ENCODE data around the gene BRK1.
"Not testable (repeated sequence)": the region's sequence is repeated elsewhere in the genome, so short reads cannot be mapped to it uniquely, and the experiment has no call there.

GRCh38 chr3:10158555-10158954 is 43.1 kb downstream of the BRK1 start:
- not testable (repeated sequence) for TF ChIP-seq HDGF (IDR thresholded peaks at IDR 0.05); ZNF398 (CRISPR knock-in tag; IDR thresholded peaks at IDR 0.05)

Data from K562 (cell line).